ENCODE data around the gene B3GNT7. TPM values are rescaled to one million over a fixed set of nuclear protein-coding genes. Genes with fewer than 3 reads are reported as not detected.
"Not testable (repeated sequence)": the region's sequence is repeated elsewhere in the genome, so short reads cannot be mapped to it uniquely, and the experiment has no call there.

The B3GNT7 gene, protein sequence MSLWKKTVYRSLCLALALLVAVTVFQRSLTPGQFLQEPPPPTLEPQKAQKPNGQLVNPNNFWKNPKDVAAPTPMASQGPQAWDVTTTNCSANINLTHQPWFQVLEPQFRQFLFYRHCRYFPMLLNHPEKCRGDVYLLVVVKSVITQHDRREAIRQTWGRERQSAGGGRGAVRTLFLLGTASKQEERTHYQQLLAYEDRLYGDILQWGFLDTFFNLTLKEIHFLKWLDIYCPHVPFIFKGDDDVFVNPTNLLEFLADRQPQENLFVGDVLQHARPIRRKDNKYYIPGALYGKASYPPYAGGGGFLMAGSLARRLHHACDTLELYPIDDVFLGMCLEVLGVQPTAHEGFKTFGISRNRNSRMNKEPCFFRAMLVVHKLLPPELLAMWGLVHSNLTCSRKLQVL
- total RNA-seq = 12.1 and 13.6 TPM in 2 replicates

DNA sequence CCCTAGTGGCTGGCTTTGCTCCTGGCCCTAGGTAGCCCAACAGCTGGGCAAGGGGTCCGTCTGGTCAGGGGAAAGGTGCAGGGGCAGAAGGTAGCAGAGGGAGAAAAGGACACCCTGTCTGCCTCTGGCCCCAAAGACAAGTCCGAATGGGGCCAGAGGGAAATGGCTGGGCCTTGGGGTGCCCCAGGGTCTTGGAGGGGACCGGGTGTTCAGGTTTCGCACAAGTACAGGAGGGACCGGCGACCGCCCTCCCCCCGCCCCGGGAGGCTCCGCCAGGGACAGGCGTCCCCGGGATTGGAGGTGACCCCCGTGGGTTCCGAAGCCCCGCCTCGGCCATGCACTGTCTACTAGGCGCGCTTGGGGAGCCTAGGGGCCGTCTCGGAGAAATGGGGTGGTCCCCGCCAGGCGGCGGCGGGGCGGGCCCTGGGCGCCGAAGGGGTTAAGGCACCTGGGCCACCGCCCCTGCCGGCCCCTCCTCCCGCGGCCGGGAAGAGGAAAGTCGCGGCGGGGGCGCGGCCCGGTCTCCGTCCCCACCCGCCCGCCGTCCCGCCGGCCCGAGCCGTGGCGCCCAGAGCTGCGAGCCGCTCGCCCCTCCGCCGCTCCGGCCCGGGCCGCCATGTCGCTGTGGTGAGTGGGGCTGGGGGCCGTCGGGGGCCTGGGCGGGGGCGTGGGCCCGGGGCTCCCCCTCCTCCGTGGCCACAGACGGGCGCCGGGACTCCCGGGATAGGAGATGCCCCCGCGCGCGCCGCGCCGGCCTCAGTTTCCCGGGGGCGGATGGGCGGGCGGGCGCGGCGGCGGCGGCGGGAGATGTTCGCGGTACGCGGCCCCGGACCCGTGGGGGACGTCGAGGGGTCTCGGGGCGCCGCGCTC lies at the start of gene B3GNT7:
B3GNT7 (plus strand) TSS at position 523 of the 870 bp plus-strand sequence; CDS start at position 617, 94 bp downstream.
- DNase-seq = no peak

DNA sequence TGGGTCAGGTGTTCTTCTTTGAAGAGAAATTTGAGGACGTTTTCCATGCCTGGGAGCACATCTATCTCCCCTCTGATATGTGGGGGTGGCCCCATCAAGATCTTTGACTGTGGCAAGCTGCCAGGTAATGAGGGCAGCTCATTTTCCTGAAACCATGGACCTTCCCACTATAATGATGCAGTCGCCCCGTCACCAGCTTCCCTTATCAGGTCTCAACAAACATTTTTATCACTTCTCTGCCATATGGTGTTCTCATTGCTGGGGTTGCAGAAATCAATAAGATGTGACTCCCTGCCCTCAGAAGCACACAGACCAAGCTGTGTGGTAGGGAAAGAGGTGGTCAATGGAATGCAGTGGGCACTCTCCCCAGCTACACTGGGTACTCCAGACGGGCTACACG lies 48.4 kb upstream of the B3GNT7 start:
- no peak for DNase-seq

DNA sequence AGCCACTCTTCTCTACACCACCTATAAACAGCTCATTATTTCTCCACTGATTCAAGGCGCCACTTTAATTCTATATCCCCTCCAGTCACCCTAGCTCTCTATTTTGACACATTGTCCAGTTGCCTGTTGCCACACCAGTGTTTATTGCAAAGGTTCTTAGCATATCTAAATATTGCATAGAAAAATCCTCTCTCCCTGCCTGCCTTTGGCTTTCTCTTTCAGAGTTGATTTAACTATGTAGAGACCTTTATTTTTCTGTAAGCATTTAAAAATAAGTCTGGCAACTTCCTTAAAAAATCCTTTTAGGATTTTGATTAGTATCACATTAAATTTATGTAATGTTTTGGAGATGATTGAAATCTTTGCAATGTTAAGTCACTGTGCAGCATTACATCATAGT lies 47.9 kb upstream of the B3GNT7 start:
- no peak for DNase-seq

DNA sequence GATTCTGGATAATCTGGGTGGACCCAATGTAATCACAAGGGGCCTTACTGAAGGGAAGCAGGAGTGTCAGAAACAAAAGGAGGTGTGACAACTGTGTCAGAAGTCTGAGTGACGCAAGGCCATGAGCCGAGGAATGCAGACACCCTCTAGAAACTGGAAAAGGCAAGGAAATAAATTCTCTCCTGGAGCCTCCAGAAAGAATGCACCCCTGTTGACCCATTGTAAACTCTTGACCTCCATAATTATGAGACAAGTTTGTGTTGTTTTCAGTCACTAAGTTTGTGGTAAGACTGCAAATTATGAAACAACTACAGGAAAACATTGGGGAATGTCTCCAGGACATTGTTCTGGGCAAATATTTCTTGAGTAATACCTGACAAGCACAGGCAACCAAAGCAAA lies 47.3 kb upstream of the B3GNT7 start:
- DNase-seq = peak; percentile 57

DNA sequence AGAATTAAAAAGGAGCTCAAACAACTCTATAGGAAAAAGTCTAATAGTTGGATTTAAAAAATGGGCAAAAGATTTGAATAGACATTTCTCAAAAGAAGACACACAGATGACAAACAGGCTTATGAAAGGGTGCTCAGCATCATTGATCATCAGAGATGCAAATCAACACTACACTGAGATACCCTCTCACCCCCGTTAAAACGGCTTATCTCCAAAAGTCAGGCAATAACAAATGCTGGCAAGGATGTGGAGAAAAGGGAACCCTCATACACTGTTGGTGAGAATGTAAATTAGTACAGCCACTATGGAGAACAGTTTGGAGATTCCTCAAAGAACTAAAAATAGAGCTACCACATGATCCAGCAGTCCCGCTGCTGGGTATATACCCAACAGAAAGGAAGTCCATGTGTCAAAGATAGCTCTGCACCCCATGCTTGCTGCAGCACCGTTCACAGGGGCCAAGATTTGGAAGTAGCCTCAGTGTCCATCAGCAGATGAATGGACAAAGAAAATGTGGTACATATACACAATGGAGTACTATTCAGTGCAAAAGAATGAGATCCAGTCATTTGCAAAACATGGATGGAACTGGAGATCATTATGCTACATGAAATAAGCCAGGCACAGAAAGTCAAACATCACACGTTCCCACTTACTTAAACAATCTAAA lies 46.7 kb upstream of the B3GNT7 start:
- no peak for DNase-seq

DNA sequence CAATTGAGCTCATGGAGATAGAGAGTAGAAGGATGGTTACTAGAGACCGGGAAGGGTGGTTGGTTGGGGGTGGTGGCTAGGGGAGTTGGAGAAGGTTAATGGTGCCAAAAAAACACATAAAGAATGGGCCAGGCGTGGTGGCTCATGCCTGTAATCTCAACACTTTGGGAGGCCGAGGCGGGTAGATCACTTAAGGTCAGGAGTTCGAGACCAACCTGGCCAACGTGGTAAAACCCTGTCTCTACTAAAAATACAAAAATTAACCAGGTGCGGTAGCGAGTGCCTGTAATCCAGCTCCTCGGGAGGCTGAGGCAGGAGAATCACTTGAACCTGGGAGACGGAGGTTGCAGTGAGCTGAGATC lies 46.2 kb upstream of the B3GNT7 start:
- DNase-seq = not testable (repeated sequence)

DNA sequence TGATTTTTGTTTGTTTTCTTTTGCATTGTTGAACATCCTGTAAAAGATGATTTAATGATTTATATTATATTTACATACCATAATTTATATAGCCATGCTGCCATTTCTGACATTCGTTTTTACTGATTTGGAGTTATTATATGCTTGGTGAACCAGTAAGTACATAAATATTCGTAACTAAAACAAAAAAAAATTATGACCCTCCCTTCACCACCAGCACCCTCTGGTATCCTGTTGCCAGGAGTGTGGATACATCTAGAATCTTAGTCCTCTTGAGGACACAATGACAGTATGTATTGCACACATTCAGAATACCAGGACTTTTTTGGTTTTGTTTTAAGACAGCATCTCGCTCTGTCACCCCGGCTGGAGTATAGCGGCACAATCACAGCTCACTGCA lies 43.9 kb upstream of the B3GNT7 start:
- DNase-seq = no peak

DNA sequence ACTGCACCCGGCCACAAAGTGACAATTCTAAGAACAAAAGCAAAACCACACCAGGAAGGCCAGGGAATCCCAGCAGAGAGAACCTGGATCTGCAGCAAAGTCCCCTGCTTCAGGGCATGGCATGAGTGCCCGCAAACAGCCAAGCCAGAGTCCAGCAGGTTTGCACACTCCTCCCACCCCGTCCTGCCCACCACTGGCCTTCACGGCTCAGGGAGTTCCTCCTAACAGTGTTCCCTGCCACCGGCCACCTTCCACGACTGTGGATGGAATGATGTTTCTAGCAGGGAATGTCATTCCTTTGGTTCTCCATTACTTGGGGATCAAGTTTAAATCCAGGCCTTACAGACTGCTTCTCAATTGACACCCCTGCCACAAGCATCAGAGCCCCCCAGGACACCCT lies 42.0 kb upstream of the B3GNT7 start:
- no peak for DNase-seq

DNA sequence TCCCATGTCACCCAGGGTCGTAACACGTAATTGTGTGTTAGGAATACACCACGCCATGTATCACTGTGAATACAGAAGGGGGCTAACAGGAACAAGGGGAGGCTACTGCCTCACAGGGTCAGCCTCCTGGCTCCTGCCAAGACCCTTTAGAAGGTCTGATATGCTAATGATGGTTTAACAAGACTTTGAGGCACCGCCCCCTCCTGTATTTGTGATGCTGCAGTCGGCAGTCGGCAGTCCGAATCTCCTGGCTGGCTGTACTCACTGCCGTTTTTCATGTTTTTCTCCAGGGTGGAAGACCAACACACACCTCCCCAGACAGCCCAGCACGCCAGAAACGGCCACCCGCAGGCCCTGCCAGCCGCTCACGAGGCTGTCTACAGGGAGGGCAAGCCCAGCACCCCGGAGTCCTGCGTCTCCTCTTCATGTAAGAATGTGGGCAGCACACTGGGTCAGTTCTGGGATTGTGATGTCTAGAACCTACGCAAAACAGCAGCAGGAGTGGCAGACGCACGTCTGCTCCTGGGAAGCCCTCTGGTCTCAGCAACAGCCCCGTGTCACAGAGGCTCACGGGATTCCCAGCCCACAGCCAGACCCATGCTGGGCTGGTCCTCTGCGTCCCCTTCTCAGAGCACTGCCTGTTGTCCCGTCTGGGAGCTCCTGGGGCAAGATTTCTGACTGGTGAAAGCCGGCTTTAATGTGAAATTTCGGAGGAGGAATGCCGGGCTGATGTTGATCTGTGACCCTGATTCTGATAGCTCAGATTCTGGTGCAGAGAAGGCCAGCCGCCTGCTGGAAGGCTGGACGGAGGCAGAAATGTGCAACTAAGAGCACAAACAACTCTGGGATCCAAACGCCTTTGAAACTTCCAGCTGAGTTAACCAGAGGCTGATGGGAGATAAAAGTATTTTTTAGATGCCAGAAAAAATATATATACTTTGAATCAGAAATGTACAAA lies 39.7 kb upstream of the B3GNT7 start:
- no peak for DNase-seq

DNA sequence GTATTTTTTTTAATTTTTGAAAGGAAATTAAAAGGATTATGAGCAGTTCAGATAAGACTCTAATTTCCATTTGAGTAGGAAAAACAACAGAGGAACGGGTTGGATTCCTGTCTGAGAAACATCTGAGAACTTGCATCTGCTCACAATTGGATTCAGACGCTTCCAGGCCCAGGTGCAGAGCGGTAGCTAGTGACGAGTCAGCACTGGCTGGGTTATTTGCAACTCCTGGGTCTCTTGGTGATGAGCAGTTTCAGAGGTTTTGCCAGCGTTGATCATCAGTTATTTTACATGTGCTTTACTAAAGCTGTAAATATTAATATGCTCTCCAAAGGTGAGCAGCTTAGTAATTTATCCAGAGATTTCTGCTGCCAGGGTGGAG lies 39.1 kb upstream of the B3GNT7 start:
- peak; percentile 30 for DNase-seq

DNA sequence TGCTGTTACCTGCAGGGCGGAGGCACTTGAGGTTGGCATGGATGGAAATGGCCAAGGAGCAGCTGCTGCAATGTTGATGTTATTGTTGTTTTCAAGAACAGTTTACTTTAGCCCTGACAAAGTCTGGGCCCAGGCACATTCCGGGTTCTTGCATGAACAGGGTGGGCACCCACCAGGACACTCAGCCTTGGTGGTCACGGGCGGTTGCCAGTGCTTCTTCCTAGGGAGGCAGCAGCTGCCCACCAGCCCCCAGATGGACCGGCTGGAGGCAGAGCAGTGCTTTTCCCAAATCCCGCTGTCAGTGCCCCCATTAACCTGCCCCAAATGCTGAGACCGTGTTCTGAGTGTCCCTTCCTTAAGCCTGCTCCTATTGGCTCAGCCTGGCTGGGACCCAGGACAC lies 38.5 kb upstream of the B3GNT7 start:
- no peak for DNase-seq

DNA sequence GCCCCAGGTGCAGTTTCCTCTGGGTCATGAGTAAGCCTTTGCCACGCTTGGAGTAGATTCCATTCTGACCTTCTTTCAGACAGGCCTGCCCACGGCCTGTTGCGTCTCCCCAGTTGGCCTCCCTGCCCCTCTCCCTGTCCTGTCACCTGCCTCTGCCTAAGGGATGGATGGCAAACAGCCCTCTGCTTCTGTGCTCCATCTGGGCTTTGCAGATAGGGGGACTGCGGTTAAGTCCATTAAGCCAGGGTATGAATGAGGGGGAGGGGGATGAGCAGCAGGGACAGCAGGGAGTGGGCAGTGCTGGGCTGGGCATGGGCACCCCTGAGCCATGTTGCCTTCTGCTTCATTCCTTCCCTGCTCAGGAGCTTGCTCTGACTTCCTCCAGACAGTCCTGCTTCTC lies 37.6 kb upstream of the B3GNT7 start:
- DNase-seq = no peak

DNA sequence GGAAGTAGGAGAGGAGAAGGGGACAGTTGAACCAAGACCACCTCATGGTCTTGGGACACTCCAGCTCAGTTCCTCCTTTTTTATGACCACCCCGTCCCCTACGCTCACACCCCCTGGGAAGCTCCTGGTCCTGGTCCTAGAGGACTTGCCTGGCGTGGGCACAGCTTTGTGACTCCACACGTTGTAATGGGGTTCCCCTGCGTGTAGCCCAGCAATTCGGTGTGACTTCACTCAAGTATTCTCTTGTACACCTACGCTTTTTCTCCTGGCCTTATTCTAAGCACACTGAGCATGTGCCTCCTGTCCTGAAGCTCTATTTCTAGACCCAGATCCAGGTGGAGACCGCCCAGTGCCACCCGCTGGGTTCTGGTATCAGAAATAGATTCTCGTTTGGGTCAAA lies 36.1 kb upstream of the B3GNT7 start:
- DNase-seq = no peak

DNA sequence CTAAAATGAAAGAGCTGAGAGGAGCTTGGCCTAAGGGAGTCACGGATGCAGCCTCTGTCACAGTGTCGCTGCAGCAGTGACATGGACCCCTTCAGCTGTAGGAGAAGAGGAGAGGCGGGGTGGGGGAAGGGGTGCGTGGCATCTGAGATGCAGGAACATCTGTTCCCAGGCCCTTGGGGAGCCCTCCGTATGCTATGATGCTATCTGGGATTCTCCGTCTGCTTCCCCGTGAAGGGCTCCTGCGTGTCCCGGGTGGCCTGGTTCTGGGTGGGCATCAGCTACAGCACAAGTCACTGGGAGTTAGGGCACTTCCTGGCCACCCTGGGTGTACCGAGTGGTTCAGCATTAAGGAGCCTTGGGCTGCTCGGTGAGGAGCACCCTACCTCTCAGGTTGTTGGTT lies 35.6 kb upstream of the B3GNT7 start:
- DNase-seq = no peak

DNA sequence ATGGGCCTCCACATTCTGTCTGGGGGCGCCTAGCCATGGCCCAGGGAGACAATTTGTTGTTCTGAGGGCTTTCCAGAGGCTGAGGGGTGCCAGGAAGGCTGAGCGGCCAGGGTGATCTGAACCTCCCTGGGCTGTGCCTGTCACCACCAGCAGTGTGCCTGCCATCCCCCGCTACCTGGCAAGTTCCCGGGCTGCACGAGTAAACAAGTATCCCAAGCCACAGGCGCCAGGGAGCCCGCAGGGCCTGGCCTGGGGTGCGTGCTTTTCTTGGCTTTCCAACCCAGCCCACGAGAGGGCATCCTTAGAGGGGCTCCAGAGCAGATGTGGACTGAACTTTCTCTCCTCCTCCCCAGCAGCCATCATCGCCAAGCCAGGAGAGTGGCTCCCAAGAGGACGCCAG lies 35.1 kb upstream of the B3GNT7 start:
- DNase-seq = no peak

DNA sequence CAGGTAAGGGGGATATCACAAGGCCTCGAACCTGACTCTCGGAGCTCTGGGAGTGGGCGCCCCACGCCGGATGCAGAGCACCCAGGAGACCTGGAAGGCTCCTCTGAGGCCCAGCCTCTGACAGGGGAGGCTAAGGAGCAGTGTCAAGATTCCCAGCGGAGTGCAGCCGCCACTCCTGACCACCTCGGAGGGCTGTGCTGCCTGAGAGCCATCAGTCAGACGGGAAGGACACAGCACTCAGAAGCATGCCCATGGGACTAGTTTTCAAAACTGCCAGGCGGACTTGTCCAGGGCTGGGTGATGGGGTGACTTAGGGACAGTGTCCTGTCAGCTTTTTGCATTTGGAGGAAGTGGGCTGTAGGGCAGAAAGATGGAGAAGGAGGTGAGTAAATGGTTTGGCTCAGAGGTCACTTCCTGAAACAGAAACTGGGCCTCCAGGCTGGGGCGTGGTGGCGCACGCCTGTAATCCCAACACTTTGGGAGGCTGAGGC lies 34.6 kb upstream of the B3GNT7 start:
- no peak for DNase-seq

DNA sequence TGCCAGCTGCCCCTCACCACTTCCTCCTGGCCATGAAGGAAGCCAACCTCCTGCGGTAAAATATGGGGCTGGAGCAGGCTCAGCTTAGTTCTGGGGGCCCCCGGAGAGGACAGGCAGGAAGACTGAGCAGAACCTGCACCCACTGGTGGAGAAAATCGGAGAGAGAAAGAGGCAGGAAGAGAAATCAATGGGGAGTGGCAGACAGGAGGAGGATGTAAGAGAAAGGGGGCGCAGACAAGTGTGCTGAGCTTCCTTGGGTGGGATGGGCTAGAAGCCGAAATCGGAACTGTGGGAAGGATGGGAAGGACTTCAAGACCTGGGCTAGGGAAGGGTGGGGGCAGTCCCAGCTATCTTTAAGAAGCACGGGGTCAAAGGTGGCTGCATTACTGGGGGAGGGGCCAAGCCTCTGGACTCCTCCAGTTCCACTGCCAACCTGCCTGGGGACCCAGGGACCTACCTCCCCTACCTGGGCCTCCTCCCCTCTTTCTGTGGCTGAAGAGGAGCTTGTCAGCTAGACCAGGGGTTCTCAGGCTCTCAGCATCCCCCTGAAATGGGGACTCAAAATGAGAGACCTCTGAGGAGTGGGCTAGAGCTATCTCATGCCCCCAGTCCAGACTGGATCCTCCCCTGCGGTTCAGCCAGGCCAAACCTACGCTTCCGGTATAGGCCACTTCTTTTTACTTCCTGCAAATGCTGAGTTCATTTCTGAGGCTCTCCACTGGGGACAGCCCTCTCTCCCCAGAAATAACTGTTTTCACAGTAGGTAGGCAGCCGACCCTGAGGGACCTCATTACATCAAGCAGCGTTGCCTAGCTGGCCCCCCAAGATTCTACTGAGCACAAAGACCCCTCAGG lies 33.6 kb upstream of the B3GNT7 start:
- no peak for DNase-seq

DNA sequence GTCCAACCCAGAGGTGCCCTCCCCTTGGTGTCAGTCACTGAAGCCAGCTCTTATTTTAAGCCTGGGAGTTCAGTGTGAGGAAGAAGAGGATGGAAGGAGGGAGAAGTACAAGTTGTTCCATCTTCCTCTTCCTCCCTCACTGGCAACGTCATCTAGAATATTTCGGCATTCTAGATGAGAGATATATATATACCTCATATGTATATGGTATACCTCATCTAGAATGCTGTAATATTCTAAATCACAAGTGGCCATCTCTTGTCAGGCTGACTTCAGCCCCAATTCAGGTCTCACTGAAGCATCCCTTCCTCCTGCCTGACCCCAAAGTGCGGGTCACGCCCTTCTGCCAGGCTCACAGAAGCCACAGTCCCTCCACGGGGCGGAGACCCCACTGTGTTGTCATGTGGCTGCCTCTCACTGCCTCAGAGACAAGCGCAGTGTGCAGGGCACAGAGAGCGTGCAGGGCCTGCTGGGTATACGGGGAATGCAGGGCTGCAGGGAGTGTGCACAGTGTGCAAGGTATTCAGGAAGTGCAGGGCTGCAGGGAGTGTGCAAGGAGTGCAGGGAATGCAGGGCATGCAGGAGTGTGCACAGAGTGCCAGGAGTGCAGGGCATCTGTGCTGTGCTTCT lies 32.8 kb upstream of the B3GNT7 start:
- no peak for DNase-seq

DNA sequence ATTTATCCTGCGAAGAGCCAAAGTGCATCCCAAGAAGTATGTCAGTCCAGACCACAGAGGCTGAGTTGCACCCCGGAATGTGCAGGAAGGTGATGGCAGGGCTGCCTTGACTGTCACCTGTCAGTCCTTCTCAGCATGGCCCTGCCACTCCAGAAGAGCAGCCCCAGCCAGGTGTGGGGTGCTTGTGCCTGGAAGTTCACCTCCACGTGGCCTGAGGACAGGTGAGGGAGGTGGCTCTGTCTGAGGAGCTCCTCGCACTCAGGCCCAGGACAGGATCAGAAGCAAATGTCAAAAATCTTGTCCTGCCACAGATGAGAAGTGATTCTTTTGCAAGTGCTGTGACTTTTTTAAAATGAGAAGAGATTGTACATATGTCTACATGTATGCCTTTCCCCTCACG lies 31.4 kb upstream of the B3GNT7 start:
- DNase-seq = no peak

DNA sequence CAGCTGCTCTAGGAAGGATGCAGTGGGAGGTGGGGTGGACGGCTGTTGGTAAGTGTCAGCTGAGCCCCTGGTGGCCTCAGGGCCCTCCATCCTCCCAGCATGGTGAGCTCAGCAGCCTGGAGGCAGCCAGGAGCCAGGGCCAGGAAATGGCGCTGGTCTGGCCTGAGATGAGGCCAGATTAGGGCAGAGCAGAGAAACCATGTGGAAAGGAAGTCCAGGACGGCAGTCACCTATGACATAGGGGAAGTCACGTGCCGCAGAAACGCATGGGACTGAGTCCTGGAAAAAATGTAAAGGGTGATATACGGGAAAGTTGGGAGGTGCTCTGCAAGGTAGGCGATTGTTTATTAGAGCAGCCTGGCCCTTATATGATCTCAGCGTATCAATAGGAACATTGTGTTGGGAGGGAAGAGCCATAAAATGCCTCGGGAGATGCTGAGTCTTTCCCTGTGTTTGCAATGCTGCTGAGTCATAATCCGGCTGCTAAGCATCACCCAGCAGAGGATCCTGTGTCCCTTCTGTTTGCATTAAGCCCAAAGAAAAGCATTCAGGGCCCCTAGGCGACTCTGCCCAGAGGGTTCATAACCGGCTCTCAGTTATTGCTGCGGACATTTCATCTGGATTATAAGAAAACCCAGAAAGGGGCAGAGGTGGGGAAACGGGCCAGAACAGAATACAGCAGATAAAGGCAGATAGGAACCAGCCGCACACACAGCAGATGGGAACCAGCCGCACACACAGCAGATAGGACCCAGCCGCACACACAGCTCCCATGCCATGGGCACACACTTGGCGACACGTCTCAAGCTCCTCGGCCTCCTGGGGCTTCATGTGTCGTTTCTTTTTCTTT lies 30.3 kb upstream of the B3GNT7 start:
- peak; percentile 89 for DNase-seq
